ENCODE data around the gene HSCB.
A peak's percentile ranks its signal among the peaks of the same experiment; 100 is the strongest.

Gene HSCB

GRCh38 chr22:28788601-28789000 lies 46.8 kb downstream of the HSCB start:
- H3K36me3 ChIP-seq (ENCODE audit: control insufficient read depth in 2 of 2, insufficient read depth in 2 of 2, low read length in 2 of 2): peaks cover 22 to 26% of the 10 kb centered on the region in 2 donors
- H3K4me1 ChIP-seq (ENCODE audit: control insufficient read depth in 2 of 2, insufficient read depth in 2 of 2, low read length in 2 of 2): peaks cover 14 to 20% of the 10 kb centered on the region in 2 donors

GRCh38 chr22:28791124-28791523 lies 49.3 kb downstream of the HSCB start:
- peaks cover 33 to 40% of the 10 kb centered on the region in 2 donors for H3K36me3 ChIP-seq (ENCODE audit: control insufficient read depth in 2 of 2, insufficient read depth in 2 of 2, low read length in 2 of 2)
- no peak overlapping the region for H3K4me3 ChIP-seq (ENCODE audit: low read length in 2 of 2)
- H3K9ac ChIP-seq (ENCODE audit: low read depth in 1 of 2, low read length in 2 of 2): no peak overlapping the region
- H3K27me3 ChIP-seq (ENCODE audit: control insufficient read depth in 2 of 2, insufficient read depth in 2 of 2, low read length in 2 of 2): no peaks in the 10 kb centered on the region
- no peaks in the 10 kb centered on the region for H3K9me3 ChIP-seq (ENCODE audit: control insufficient read depth in 2 of 2, low read length in 2 of 2)
- no peak overlapping the region for H3K27ac ChIP-seq (ENCODE audit: low read depth in 2 of 2, low read length in 2 of 2)
- H3K4me1 ChIP-seq (ENCODE audit: control insufficient read depth in 2 of 2, insufficient read depth in 2 of 2, low read length in 2 of 2): peaks cover 2 to 13% of the 10 kb centered on the region in 2 donors

More at GRCh38 chr22:28788601-28789000, 46.8 kb downstream of the HSCB start:
- no peak overlapping the region for H3K27ac ChIP-seq (ENCODE audit: low read depth in 2 of 2, low read length in 2 of 2)
- no peak overlapping the region for H3K4me3 ChIP-seq (ENCODE audit: low read length in 2 of 2)
- no peaks in the 10 kb centered on the region for H3K27me3 ChIP-seq (ENCODE audit: control insufficient read depth in 2 of 2, insufficient read depth in 2 of 2, low read length in 2 of 2)
- no peaks in the 10 kb centered on the region for H3K9me3 ChIP-seq (ENCODE audit: control insufficient read depth in 2 of 2, low read length in 2 of 2)
- H3K9ac ChIP-seq (ENCODE audit: low read depth in 1 of 2, low read length in 2 of 2): no peak overlapping the region

DNA sequence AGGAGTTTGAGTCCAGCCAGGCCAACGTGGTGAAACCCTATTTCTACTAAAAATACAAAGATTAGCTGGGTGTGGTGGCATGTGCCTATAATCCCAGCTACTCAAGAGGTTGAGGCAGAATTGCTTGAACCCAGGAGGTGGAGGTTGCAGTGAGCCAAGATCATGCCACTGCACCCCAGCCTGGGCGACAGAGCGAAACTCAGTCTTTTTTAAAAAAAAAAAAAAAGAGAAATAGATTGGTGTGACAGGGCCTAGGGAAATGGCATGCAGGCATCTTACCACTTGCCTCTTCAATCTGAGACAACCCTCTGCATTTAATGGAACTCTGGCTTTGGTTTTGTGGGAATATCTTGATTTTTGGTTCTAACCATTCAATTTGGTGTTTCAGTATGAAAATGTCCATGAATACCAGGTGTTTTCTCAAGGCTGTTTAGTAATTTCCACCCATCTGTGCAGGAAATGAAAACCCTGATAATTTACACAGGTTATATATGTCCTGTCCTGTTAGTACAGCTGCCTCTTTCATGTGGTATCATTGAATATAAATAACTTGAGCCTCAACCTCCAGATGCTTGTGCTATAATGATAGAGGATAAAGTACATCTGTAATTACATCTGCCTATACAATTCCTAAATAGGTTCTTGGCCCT lies 50.1 kb downstream of the HSCB start:
- peaks cover 2 to 18% of the 10 kb centered on the region in 2 donors for H3K4me1 ChIP-seq (ENCODE audit: control insufficient read depth in 2 of 2, insufficient read depth in 2 of 2, low read length in 2 of 2)
- no peaks in the 10 kb centered on the region for H3K27me3 ChIP-seq (ENCODE audit: control insufficient read depth in 2 of 2, insufficient read depth in 2 of 2, low read length in 2 of 2)
- peak overlapping the region in 1 of 2 donors; percentile 67 for H3K27ac ChIP-seq (ENCODE audit: low read depth in 2 of 2, low read length in 2 of 2)

DNA sequence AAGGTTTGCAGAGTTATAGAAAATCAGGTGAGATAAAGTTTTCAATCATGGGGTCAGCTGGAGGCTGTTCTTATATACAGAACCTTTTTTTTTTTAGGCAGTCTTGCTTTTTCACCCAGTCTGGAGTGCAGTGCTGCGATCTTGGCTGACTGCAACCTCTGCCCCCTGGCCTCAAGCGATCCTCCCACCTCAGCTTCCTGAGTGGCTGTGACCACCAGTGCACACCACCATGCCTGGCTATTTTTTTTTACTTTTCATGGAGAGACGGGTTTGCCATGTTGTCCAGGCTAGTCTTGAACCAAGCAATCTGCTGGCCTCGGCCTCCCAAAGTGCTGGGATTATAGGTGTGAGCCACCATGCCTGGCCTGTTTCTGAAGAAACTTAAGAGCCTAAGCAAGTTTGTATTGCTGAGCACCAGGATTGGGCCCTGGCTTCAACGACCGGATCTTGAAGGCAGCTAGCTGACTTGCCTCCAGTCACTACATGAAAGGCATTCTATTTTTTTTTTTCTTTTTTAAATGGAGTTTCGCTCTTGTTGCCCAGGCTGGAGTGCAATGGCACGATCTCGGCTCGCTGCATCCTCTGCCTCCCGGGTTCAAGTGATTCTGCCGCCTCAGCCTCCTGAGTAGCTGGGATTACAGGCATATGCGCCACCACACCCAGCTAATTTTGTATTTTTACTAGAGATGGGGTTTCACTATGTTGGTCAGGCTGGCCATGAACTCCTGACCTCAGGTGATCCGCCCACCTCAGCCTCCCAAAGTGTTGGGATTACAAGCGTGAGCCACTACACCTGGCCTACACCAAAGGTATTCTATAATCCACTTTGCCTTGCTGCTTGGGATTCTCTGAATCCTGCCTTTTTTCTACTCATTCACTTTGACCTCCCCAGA lies 50.9 kb downstream of the HSCB start:
- peaks cover 38 to 43% of the 10 kb centered on the region in 2 donors for H3K36me3 ChIP-seq (ENCODE audit: control insufficient read depth in 2 of 2, insufficient read depth in 2 of 2, low read length in 2 of 2)
- H3K9ac ChIP-seq (ENCODE audit: low read depth in 1 of 2, low read length in 2 of 2): no peak overlapping the region
- H3K27me3 ChIP-seq (ENCODE audit: control insufficient read depth in 2 of 2, insufficient read depth in 2 of 2, low read length in 2 of 2): no peaks in the 10 kb centered on the region

More for the DNA sequence above, 50.1 kb downstream of the HSCB start:
- no peak overlapping the region for H3K4me3 ChIP-seq (ENCODE audit: low read length in 2 of 2)
- H3K9me3 ChIP-seq (ENCODE audit: control insufficient read depth in 2 of 2, low read length in 2 of 2): no peaks in the 10 kb centered on the region
- no peak overlapping the region for H3K9ac ChIP-seq (ENCODE audit: low read depth in 1 of 2, low read length in 2 of 2)
- H3K36me3 ChIP-seq (ENCODE audit: control insufficient read depth in 2 of 2, insufficient read depth in 2 of 2, low read length in 2 of 2): peaks cover 37 to 42% of the 10 kb centered on the region in 2 donors

GRCh38 chr22:28793976-28794584 lies 52.2 kb downstream of the HSCB start:
- Histone ChIP-seq H3K27me3 (ENCODE audit: control insufficient read depth in 2 of 2, insufficient read depth in 2 of 2, low read length in 2 of 2) (no peaks in the 10 kb centered on the region), H3K4me3 (ENCODE audit: low read length in 2 of 2) (no peak overlapping the region), H3K9me3 (ENCODE audit: control insufficient read depth in 2 of 2, low read length in 2 of 2) (no peaks in the 10 kb centered on the region), H3K27ac (ENCODE audit: low read depth in 2 of 2, low read length in 2 of 2) (peak overlapping the region in 1 of 2 donors; percentile 6), H3K36me3 (ENCODE audit: control insufficient read depth in 2 of 2, insufficient read depth in 2 of 2, low read length in 2 of 2) (peaks cover 33 to 41% of the 10 kb centered on the region in 2 donors), H3K9ac (ENCODE audit: low read depth in 1 of 2, low read length in 2 of 2) (no peak overlapping the region), H3K4me1 (ENCODE audit: control insufficient read depth in 2 of 2, insufficient read depth in 2 of 2, low read length in 2 of 2) (peaks cover 12 to 27% of the 10 kb centered on the region in 2 donors)

More for the DNA sequence above, 50.9 kb downstream of the HSCB start:
- no peak overlapping the region for H3K4me3 ChIP-seq (ENCODE audit: low read length in 2 of 2)
- H3K4me1 ChIP-seq (ENCODE audit: control insufficient read depth in 2 of 2, insufficient read depth in 2 of 2, low read length in 2 of 2): peaks cover 4 to 19% of the 10 kb centered on the region in 2 donors
- peak overlapping the region; percentile 18 to 67 for H3K27ac ChIP-seq (ENCODE audit: low read depth in 2 of 2, low read length in 2 of 2)
- no peaks in the 10 kb centered on the region for H3K9me3 ChIP-seq (ENCODE audit: control insufficient read depth in 2 of 2, low read length in 2 of 2)

GRCh38 chr22:28795071-28795693 lies 53.3 kb downstream of the HSCB start:
- Histone ChIP-seq H3K9me3 (ENCODE audit: control insufficient read depth in 2 of 2, low read length in 2 of 2) (no peaks in the 10 kb centered on the region), H3K9ac (ENCODE audit: low read depth in 1 of 2, low read length in 2 of 2) (no peak overlapping the region), H3K4me3 (ENCODE audit: low read length in 2 of 2) (no peak overlapping the region), H3K4me1 (ENCODE audit: control insufficient read depth in 2 of 2, insufficient read depth in 2 of 2, low read length in 2 of 2) (peaks cover 12 to 25% of the 10 kb centered on the region in 2 donors), H3K27ac (ENCODE audit: low read depth in 2 of 2, low read length in 2 of 2) (no peak overlapping the region), H3K36me3 (ENCODE audit: control insufficient read depth in 2 of 2, insufficient read depth in 2 of 2, low read length in 2 of 2) (peaks cover 33 to 41% of the 10 kb centered on the region in 2 donors), H3K27me3 (ENCODE audit: control insufficient read depth in 2 of 2, insufficient read depth in 2 of 2, low read length in 2 of 2) (no peaks in the 10 kb centered on the region)

DNA sequence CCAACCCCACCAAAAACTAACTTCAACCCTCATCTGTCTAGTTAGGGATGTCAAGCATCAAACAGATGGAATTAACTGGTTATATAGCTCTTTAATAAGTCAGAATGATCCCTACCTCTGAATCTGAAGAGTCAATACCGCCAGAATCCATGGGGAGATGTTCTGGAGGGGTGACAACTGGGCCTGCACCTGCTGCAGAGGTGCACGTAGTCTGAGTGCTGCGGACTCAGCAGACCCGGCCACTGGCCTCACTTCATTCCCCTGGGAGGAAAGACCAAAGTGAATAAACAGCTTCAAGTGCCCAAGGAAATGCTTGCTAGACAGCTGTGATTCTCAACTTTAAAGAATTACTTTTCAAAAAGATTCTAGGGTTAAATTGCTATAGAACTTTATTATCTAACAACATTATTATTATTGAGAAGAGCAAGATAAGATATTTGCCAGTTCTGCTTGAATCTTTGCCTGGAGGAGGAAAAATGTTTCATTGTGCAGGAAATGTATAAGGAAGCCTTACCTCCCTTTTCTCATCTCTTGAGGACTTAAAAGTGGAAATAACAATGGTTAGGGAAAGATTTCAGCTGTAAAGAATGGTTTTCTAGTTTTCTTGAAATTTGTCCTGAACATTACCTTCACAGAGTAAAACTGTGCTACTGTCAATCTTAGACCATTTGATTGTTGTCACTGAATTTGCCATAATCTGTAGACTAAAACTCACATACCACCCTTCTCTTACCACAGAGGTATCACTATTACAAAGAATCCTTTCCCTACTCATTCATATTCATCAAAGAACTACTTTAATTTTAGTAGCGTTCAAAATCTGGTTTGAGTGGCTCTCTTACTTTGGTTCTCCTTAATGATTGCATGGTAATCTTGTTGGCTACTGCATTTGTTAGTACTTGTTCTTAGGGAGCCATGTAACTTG lies 54.4 kb downstream of the HSCB start:
- H3K4me3 ChIP-seq (ENCODE audit: low read length in 2 of 2): peak overlapping the region in 1 of 2 donors; percentile 98
- peak overlapping the region in 1 of 2 donors; percentile 99 for H3K9ac ChIP-seq (ENCODE audit: low read depth in 1 of 2, low read length in 2 of 2)
- peaks cover 33 to 41% of the 10 kb centered on the region in 2 donors for H3K36me3 ChIP-seq (ENCODE audit: control insufficient read depth in 2 of 2, insufficient read depth in 2 of 2, low read length in 2 of 2)
- no peaks in the 10 kb centered on the region for H3K27me3 ChIP-seq (ENCODE audit: control insufficient read depth in 2 of 2, insufficient read depth in 2 of 2, low read length in 2 of 2)
- H3K4me1 ChIP-seq (ENCODE audit: control insufficient read depth in 2 of 2, insufficient read depth in 2 of 2, low read length in 2 of 2): peaks cover 12 to 23% of the 10 kb centered on the region in 2 donors
- H3K9me3 ChIP-seq (ENCODE audit: control insufficient read depth in 2 of 2, low read length in 2 of 2): no peaks in the 10 kb centered on the region
- peak overlapping the region in 1 of 2 donors; percentile 10 for H3K27ac ChIP-seq (ENCODE audit: low read depth in 2 of 2, low read length in 2 of 2)

DNA sequence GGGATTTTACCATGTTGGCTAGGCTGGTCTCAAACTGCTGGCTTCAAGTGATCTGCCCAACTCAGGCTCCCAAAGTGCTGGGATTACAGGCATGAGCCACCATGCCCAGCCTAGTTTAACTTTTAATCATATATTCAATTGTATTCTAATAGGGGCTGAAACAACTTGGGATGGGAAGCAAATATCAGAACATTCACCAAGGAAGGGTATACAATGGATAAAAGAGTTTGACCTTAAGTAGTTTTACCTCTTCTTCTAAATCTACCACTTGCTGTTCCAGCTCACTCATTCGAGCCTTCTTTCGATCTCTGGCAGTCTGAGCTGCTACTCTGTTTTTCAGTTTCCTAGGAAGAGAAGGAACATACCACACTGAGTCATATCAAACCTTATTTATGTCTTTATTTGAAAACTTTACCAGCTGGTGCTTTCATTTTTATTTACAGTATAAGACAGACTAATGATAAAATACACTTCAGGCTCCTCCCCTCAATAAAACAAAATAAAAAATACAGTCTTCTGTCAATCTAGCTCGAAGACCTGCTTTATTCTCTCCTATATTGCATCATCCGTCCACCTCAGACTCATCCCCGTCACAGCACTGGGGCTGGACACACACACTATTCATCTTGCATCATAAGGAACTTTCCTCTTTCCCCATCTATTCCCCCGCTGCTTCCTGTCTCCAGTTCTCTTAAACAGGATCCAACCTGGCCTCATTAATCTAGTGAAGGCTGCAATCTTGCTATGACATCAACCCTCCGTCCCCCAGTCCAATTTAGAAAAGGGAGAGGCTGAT lies 57.2 kb downstream of the HSCB start:
- Histone ChIP-seq H3K9me3 (ENCODE audit: control insufficient read depth in 2 of 2, low read length in 2 of 2) (no peaks in the 10 kb centered on the region), H3K27me3 (ENCODE audit: control insufficient read depth in 2 of 2, insufficient read depth in 2 of 2, low read length in 2 of 2) (no peaks in the 10 kb centered on the region), H3K36me3 (ENCODE audit: control insufficient read depth in 2 of 2, insufficient read depth in 2 of 2, low read length in 2 of 2) (peaks cover 32 to 38% of the 10 kb centered on the region in 2 donors), H3K4me3 (ENCODE audit: low read length in 2 of 2) (peak overlapping the region; percentile 89 to 98), H3K27ac (ENCODE audit: low read depth in 2 of 2, low read length in 2 of 2) (peak overlapping the region; percentile 99 to 100), H3K9ac (ENCODE audit: low read depth in 1 of 2, low read length in 2 of 2) (peak overlapping the region; percentile 99 to 100), H3K4me1 (ENCODE audit: control insufficient read depth in 2 of 2, insufficient read depth in 2 of 2, low read length in 2 of 2) (peaks cover 25 to 30% of the 10 kb centered on the region in 2 donors)

All from mucosa of rectum (tissue), 2 donors.